ENCODE results near the gene ZNF580.

Gene ZNF580

GRCh38 chr19:55661826-55662225 is 21.0 kb downstream of the ZNF580 start:
- Histone ChIP-seq H3K27ac (ENCODE audit: poor library complexity, severe bottlenecking) (no peak overlapping the region), H3K4me1 (ENCODE audit: insufficient read depth, poor library complexity, severe bottlenecking) (peaks cover 4% of the 10 kb centered on the region), H3K27me3 (ENCODE audit: insufficient read depth, poor library complexity, severe bottlenecking) (no peaks in the 10 kb centered on the region), H3K9me3 (ENCODE audit: severe bottlenecking) (no peaks in the 10 kb centered on the region), H3K36me3 (ENCODE audit: low read depth) (peaks cover 74% of the 10 kb centered on the region), H3K4me3 (ENCODE audit: severe bottlenecking) (no peak overlapping the region)
- no peak for TF ChIP-seq CTCF (IDR thresholded peaks at IDR 0.05; ENCODE audit: poor library complexity, severe bottlenecking)
- ATAC-seq (ENCODE audit: low read depth) (no peak), DNase-seq (ENCODE audit: low spot score) (no peak)

GRCh38 chr19:55663846-55664536 is 23.2 kb downstream of the ZNF580 start:
- peaks cover 87% of the 10 kb centered on the region for H3K36me3 ChIP-seq (ENCODE audit: low read depth)
- no peak for TF ChIP-seq CTCF (IDR thresholded peaks at IDR 0.05; ENCODE audit: poor library complexity, severe bottlenecking)
- no peak for ATAC-seq (ENCODE audit: low read depth)

GRCh38 chr19:55666343-55667005 is 25.7 kb downstream of the ZNF580 start:
- TF ChIP-seq CTCF (IDR thresholded peaks at IDR 0.05; ENCODE audit: poor library complexity, severe bottlenecking) = no peak
- peaks cover 80% of the 10 kb centered on the region for H3K36me3 ChIP-seq (ENCODE audit: low read depth)
- DNase-seq (ENCODE audit: low spot score) = no peak
- H3K27ac ChIP-seq (ENCODE audit: poor library complexity, severe bottlenecking) = no peak overlapping the region
- no peaks in the 10 kb centered on the region for H3K4me1 ChIP-seq (ENCODE audit: insufficient read depth, poor library complexity, severe bottlenecking)
- H3K4me3 ChIP-seq (ENCODE audit: severe bottlenecking) = no peak overlapping the region
- no peaks in the 10 kb centered on the region for H3K9me3 ChIP-seq (ENCODE audit: severe bottlenecking)
- no peak for ATAC-seq (ENCODE audit: low read depth)
- H3K27me3 ChIP-seq (ENCODE audit: insufficient read depth, poor library complexity, severe bottlenecking) = no peaks in the 10 kb centered on the region

More at GRCh38 chr19:55663846-55664536, 23.2 kb downstream of the ZNF580 start:
- Histone ChIP-seq H3K4me3 (ENCODE audit: severe bottlenecking) (no peak overlapping the region), H3K27me3 (ENCODE audit: insufficient read depth, poor library complexity, severe bottlenecking) (no peaks in the 10 kb centered on the region), H3K9me3 (ENCODE audit: severe bottlenecking) (no peaks in the 10 kb centered on the region), H3K4me1 (ENCODE audit: insufficient read depth, poor library complexity, severe bottlenecking) (no peaks in the 10 kb centered on the region), H3K27ac (ENCODE audit: poor library complexity, severe bottlenecking) (no peak overlapping the region)
- no peak for DNase-seq (ENCODE audit: low spot score)

GRCh38 chr19:55667006-55667381 is 26.2 kb downstream of the ZNF580 start:
- H3K36me3 ChIP-seq (ENCODE audit: low read depth) = peaks cover 80% of the 10 kb centered on the region
- DNase-seq (ENCODE audit: low spot score) (no peak), ATAC-seq (ENCODE audit: low read depth) (no peak)
- H3K4me1 ChIP-seq (ENCODE audit: insufficient read depth, poor library complexity, severe bottlenecking) = no peaks in the 10 kb centered on the region
- no peak for TF ChIP-seq CTCF (IDR thresholded peaks at IDR 0.05; ENCODE audit: poor library complexity, severe bottlenecking)
- no peaks in the 10 kb centered on the region for H3K9me3 ChIP-seq (ENCODE audit: severe bottlenecking)
- H3K4me3 ChIP-seq (ENCODE audit: severe bottlenecking) = no peak overlapping the region
- no peaks in the 10 kb centered on the region for H3K27me3 ChIP-seq (ENCODE audit: insufficient read depth, poor library complexity, severe bottlenecking)
- no peak overlapping the region for H3K27ac ChIP-seq (ENCODE audit: poor library complexity, severe bottlenecking)

- Histone ChIP-seq H3K4me3 (ENCODE audit: severe bottlenecking) (no peak overlapping the region), H3K27me3 (ENCODE audit: insufficient read depth, poor library complexity, severe bottlenecking) (no peaks in the 10 kb centered on the region), H3K4me1 (ENCODE audit: insufficient read depth, poor library complexity, severe bottlenecking) (no peaks in the 10 kb centered on the region), H3K9me3 (ENCODE audit: severe bottlenecking) (no peaks in the 10 kb centered on the region), H3K36me3 (ENCODE audit: low read depth) (peaks cover 83% of the 10 kb centered on the region), H3K27ac (ENCODE audit: poor library complexity, severe bottlenecking) (no peak overlapping the region)
- ATAC-seq (ENCODE audit: low read depth) (no peak), DNase-seq (ENCODE audit: low spot score) (no peak)
- no peak for TF ChIP-seq CTCF (IDR thresholded peaks at IDR 0.05; ENCODE audit: poor library complexity, severe bottlenecking)
These were observed 26.7 kb downstream of the ZNF580 start for GRCh38 chr19:55667511-55667910.

All from RWPE2 (cell line).